Myocyte (in vitro differentiated cells): ENCODE results near the gene MYO3B. TPM values are rescaled to one million over a fixed set of nuclear protein-coding genes. Genes with fewer than 3 reads are reported as not detected.
A peak's percentile ranks its signal among the peaks of the same experiment; 100 is the strongest.

ENCODE experiments used
- DNase-seq: peaks from one replicate; pipeline ENCODE4 v3.0.0-alpha.2; 2012; ENCODE audit warnings: low read depth
- total RNA-seq: library from RNA; depleted of rRNA; stranded (reverse); fragments of >200 nt; gene quantifications from 2 replicates; pipeline ENCODE4 v1.2.3, GENCODE V29; 2014

Gene MYO3B
- total RNA-seq, 1 donor from 2014 or later: not detected

DNA sequence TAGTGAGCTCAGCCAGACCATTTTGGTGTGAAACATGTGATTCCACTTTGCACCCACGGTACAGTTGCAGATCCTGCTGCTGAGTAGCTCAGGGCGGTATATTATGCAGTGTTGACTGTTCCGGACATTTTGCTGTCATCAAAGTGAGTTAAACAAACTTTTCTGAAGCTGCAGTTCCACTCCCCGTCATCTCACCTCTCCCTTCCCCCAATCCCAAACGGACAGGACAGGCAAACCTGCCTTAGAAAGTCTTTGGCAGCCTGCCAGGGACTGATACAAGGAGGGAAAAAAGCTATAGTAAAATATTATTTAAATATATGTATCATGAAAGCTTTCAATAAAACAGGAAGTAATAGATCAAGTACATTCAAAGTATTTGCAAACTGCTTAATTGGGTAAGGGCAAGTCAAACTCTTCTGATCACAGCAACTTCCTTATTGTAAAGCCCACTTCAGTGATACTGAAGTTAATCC is 501.7 kb downstream of the MYO3B start:
- DNase-seq: no peak

DNA sequence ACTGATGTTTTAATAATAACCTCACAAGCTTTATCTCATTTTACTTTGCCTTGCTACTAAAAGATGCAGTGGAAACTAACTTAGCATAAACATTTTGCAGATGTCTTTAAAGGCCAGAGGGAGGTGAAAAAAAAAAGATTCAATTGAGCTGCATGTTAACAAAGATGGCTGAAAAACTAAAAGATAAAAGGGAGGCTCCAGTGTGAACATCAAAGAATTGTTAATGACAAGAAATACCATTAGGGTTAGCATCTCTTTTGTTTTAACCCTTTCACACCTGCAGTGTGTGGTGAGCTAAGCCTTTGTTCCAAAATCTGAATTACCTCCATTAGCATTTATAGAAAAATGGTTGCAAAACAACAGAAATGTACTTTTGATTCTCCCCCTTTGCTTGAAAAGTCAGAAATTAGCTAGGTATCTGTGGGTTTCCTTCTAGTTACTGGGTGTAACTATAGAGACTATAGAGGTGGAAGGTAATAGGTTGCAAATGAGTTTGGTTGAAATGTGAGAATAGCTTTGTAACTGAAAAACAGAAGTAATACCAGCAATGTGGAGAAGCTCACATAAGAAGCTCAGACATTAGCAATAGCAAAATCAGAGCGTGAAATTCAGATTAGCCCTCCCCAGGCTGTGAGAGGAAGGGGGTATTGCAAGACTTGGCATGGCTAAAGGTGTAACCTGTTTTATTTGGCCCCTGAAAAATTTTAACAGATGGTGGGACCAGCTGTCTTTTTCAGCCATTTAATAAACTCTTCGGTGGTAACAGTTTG is 502.4 kb downstream of the MYO3B start:
- no peak for DNase-seq

DNA sequence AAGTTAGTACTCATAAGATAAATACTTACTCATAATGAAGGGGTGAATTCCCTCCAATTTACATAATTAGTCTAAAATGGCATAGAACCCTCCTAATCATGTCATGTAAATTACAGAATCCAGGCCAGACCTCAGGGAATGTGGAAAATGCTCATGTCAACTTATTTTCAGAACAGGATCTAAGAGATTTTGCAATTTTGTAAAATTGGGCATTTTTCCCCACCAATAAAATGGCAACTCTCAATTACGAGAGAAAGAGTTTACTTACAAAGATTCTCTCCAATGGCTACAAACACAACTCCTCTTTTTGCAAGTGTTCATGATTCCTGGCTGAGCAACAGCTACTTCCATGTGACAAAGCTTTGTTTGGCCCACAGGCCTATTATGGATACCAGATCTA is 503.4 kb downstream of the MYO3B start:
- DNase-seq: no peak

DNA sequence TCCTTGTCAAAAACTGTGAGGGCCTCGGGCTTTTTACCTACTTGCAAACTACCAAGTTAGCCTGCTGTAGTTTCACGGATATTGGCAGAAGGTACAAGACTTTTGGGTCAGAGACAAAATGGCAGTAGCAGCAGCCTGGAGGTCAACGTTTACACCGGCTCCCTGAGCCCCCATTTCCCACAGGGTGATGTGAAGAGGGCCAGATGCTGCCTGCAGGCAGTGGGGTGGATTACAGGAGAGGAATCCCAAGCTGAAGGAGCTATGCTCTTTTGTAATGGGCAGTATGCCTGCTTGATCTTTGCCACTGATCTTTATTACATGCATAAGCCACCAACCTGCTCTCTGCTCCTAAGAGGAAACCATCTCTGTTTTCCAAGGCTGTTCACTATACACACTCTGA is 507.6 kb downstream of the MYO3B start:
- no peak for DNase-seq

DNA sequence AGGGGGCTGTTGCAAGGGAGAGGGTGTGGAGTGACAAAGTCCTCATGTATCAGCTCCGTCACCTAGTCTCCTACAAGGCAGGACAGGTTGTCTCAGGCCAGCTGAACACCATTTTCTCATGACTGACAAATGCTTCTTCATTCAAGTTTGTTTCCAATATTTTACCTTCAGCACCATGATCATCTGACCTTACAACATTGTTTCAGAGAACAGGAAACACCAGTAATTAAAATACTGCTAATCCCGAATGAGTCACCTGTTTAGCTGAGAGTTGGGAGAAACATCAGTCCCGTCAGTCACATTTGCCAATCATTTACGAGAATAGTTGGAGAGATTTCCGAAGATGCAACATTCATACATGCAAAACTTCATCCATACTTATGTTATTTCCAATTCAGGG is 511.5 kb downstream of the MYO3B start:
- no peak for DNase-seq

DNA sequence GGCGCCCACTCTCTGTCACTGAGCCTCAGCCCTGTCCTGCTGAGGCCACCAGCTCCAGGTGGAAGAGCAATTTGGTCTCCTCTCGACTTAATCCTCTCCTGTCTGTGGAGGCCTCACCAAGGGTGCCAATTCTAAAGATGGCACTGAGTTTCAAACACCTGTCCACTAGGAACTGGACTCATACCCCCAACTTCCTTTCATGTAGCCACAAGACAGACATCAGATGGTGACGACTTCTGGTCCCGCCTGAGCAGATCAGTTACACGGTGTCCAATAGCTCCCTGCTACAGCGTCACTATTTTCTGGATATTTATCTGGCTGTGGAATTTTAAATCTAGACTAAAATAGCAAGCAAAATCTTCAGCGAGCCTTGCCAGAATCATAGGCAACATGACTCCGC is 512.7 kb downstream of the MYO3B start:
- peak; percentile 63 for DNase-seq

DNA sequence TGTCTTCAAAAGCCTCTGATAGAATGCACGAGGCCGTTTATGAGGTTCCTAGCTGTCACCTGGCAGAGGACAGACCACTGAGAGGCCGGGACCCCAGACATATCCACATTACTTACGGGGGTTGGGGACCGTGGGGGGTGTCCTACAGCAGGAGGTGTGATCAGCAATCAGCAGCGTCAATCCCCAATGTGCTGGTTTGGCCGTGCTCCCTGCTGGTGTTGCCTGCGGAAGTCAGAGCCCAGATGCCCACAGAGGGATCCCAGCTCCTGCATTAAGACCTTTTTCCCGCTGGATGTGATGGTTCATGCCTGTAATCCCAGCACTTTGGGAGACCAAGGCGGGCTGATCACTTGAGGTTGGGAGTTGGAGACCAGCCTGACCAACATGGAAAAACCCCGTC is 516.4 kb downstream of the MYO3B start:
- no peak for DNase-seq

DNA sequence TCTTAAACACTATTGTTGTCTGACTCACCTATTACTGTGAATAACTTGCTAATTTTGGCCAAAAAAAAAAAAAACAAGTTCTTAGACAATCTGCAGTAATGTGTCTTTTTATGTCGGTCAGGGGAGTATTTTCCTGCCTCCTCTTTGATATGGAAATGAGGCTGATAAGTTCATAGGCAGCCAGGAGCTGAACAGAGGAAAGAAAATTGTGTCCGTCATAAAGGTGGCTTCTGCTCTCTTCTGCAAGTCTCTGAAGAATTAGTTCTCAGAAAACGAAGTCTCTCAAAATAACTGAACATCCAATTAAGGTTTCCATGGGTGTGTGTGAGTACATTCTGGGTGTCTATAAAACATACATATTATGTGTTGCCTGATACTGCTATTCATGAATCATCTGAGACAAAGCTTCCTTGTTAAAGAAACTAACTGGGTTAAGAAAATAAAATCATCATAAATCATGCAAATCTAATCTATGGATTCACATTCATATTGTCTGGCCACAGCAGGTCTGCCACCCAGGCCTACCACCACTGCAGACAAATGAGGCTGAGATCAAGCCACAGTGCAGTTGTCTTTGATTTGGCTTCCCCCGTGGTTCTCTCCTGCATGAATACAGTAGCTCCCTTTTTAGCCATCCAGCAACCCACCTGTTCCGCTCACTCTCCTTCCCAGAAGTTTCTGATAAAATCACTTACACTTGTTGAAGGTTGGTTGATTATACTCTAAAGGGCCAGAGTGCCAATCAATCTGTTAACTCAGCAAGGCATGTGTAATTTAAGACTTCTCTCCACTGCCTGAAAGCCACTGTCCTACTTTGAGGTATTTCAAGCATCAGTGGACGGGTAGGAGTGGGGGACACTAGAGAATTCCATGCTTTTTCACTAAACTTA is 517.8 kb downstream of the MYO3B start:
- peak; percentile 80 for DNase-seq

DNA sequence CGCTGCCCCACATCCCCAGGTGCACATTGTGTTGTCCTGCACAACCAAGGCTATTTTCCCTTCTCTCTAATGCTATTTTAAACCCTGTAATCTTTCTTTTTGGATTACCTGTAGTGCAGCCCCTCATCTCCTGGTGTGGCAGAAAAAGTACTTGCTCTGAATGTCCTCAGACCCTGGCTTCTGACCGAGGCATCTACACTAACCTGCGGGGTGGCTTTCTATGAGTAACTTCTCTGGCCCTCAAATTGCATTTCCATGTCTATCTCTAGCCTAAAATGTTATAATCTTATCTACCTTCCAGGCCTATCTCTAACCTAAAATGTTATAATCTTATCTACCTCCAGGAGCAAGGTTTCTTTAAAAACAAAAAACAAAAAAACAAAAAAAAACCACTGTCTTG is 519.0 kb downstream of the MYO3B start:
- DNase-seq: no peak

DNA sequence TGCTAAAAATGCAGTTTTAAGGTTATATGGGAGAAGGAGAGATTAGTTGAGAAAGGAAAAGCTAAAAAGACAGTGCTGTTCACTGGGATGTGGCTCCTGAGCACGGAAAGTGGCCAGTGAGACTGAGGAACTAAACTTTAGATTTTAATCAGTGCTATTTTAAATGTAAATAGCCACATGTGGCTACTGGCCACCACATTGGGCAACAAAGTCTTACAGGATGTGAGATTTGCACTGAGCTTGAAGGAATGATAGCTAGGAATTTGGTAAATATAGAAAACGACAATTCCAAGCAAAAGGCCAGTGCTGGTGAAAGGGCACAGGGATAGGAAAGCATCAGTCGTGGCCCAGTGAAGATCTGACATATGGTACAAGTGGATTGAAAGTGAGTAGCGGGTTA is 523.1 kb downstream of the MYO3B start:
- DNase-seq: no peak

DNA sequence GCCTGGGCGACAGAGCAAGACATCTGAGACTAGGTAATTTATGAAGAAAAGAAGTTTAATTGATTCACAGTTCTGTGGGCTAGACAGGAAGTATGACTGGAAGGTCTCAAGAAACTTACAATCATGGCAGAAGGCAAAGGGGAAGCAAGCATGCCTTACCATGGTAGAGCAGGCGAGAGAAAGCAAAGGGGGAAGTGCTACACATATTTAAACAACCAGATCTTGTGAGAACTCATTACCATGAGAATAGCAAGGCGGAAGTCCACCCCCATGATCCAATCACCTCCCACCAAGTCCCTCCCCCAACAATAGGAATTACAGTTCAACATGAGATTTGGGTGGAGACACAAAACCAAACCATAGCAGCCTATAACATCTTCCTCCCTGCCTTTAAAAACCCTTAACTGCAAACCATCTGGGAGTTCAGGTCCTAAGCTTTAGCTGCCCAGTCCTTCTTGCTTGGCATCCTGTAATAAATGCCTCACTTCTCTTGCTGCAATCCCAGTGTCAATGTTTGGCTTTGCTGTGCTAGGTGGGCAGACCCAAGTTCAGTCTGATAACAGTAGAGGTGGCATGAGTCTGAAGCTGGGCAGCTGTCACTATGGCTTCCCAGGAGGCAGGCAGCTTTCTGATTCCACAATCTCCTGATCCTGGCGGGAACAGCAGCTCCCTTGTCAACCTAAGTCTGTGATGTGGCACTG is 526.0 kb downstream of the MYO3B start:
- DNase-seq: no peak
